ENCODE results near the gene NR5A2. TPM values are rescaled to one million over a fixed set of nuclear protein-coding genes. Genes with fewer than 3 reads are reported as not detected.

NR5A2 gene
- total RNA-seq, 4 donors from 2014 or later = 1.1 to 1.9 (median 1.2) TPM

- Histone ChIP-seq H3K9me3 (no peaks in the 10 kb centered on the region), H3K27me3 (no peaks in the 10 kb centered on the region), H3K27ac (no peak overlapping the region), H3K36me3 (no peaks in the 10 kb centered on the region), H3K4me1 (no peaks in the 10 kb centered on the region), H3K4me3 (no peak overlapping the region)
- no peak for ATAC-seq
- no peak for DNase-seq
- intact Hi-C loops (cut with DNase I; ENCODE audit: low total_unique reads) = no loop called here
- in situ Hi-C loops (cut with MboI; ENCODE audit: low sequenced_read_pairs in 4 of 4) = no loop called here
- no peak for TF ChIP-seq CTCF (IDR thresholded peaks at IDR 0.05 in 4 of 5, conservative IDR thresholded peaks at IDR 0.05 in 1 of 5)
These were observed 138.1 kb downstream of the NR5A2 start for GRCh38 chr1:200165493-200166220.

- H3K4me1 ChIP-seq = no peaks in the 10 kb centered on the region
- no peak for ATAC-seq
- H3K36me3 ChIP-seq = no peaks in the 10 kb centered on the region
- H3K9me3 ChIP-seq = no peaks in the 10 kb centered on the region
- no peak overlapping the region for H3K27ac ChIP-seq
- no peak overlapping the region for H3K4me3 ChIP-seq
- DNase-seq = no peak
- no peaks in the 10 kb centered on the region for H3K27me3 ChIP-seq
- in situ Hi-C loops (cut with MboI; ENCODE audit: low sequenced_read_pairs in 4 of 4) = no loop called here
- intact Hi-C loops (cut with DNase I; ENCODE audit: low total_unique reads) = no loop called here
- no peak for TF ChIP-seq POLR2A (IDR thresholded peaks at IDR 0.05)
- no peak for TF ChIP-seq CTCF (IDR thresholded peaks at IDR 0.05 in 4 of 5, conservative IDR thresholded peaks at IDR 0.05 in 1 of 5)
These were observed 138.9 kb downstream of the NR5A2 start for GRCh38 chr1:200166411-200166810.

- Histone ChIP-seq H3K27ac (no peak overlapping the region), H3K9me3 (no peaks in the 10 kb centered on the region), H3K4me3 (no peak overlapping the region), H3K27me3 (no peaks in the 10 kb centered on the region), H3K4me1 (no peaks in the 10 kb centered on the region), H3K36me3 (no peaks in the 10 kb centered on the region)
- intact Hi-C loops (cut with DNase I; ENCODE audit: low total_unique reads) (no loop called here), in situ Hi-C loops (cut with MboI; ENCODE audit: low sequenced_read_pairs in 4 of 4) (no loop called here)
- no peak for DNase-seq
- TF ChIP-seq POLR2A (IDR thresholded peaks at IDR 0.05) (no peak), CTCF (IDR thresholded peaks at IDR 0.05 in 4 of 5, conservative IDR thresholded peaks at IDR 0.05 in 1 of 5) (no peak)
- ATAC-seq = no peak
These were observed 141.4 kb downstream of the NR5A2 start for GRCh38 chr1:200168926-200169325.

- in situ Hi-C loops (cut with MboI; ENCODE audit: low sequenced_read_pairs in 4 of 4) = no loop called here
- intact Hi-C loops (cut with DNase I; ENCODE audit: low total_unique reads) = no loop called here
- Histone ChIP-seq H3K9me3 (no peaks in the 10 kb centered on the region), H3K36me3 (no peaks in the 10 kb centered on the region), H3K4me1 (no peaks in the 10 kb centered on the region), H3K4me3 (no peak overlapping the region), H3K27me3 (no peaks in the 10 kb centered on the region), H3K27ac (no peak overlapping the region)
- DNase-seq (no peak), ATAC-seq (no peak)
- TF ChIP-seq POLR2A (IDR thresholded peaks at IDR 0.05) (no peak), CTCF (IDR thresholded peaks at IDR 0.05 in 4 of 5, conservative IDR thresholded peaks at IDR 0.05 in 1 of 5) (no peak)
These were observed 144.8 kb downstream of the NR5A2 start for GRCh38 chr1:200172311-200172710.

All from gastrocnemius medialis (tissue), 4 donors.